Right lobe of liver (tissue), 4 donors: Measurements from ENCODE around the gene C17orf113.

Source experiments
- CTCF ChIP-seq, 4 donors: fragments of 200-600 bp in 3 of 4; fragments of 450-650 bp in 1 of 4; IDR thresholded peaks; one replicate each; pipeline versions ENCODE4 v1.5.1 to v1.8.0; 2016 to 2022; ENCODE audit warnings: antibody characterized with exemption in 4 of 4, mild to moderate bottlenecking in 2 of 4
- POLR2A ChIP-seq: fragments of 450-650 bp; IDR thresholded peaks from one replicate; pipeline ENCODE4 v1.6.1; 2017; ENCODE audit warnings: antibody characterized with exemption, mild to moderate bottlenecking
- donor health status: DM: no; HTN: no; CAD: no.
- donor health status: DM: no; HTN: no; CAD: no.
- donor health status: DM: no; HTN: yes; CAD: no.

- no peak for TF ChIP-seq CTCF (IDR thresholded peaks at IDR 0.05)
- no peak for TF ChIP-seq POLR2A
Measured at GRCh38 chr17:42055027-42055426, 4.6 kb upstream of the C17orf113 start.
